ENCODE results near the gene UBR1.

UBR1 gene

GRCh38 chr15:43121863-43122262 lies 16.0 kb upstream of the UBR1 start:
- H3K9me2 ChIP-seq (replicated peaks; ENCODE audit: insufficient read depth, low read length), result no peaks in the 10 kb centered on the region
- no peaks in the 10 kb centered on the region for H3K79me2 ChIP-seq (ENCODE audit: insufficient read depth, low read length)
- no peak overlapping the region for H3K4me2 ChIP-seq (ENCODE audit: low read depth, low read length, poor library complexity, severe bottlenecking)
- H3K27me3 ChIP-seq (ENCODE audit: low read length), result no peaks in the 10 kb centered on the region
- no peak overlapping the region for H3K4me3 ChIP-seq (ENCODE audit: insufficient read depth, low read length, poor library complexity, severe bottlenecking)
- H3K9me3 ChIP-seq (ENCODE audit: insufficient read depth, low read length), result no peaks in the 10 kb centered on the region
- H4K20me1 ChIP-seq (ENCODE audit: low read depth, low read length), result no peaks in the 10 kb centered on the region
- H3F3A ChIP-seq (ENCODE audit: insufficient read depth), result no peaks in the 10 kb centered on the region
- no peak for TF ChIP-seq EZH2phosphoT487 (conservative IDR thresholded peaks at IDR 0.05; ENCODE audit: low read length)
- TF ChIP-seq CTCF (IDR thresholded peaks at IDR 0.05; ENCODE audit: insufficient read depth, low read length, poor library complexity, severe bottlenecking), result no peak
- no peak overlapping the region for H2AFZ ChIP-seq (ENCODE audit: low read depth, low read length, severe bottlenecking)
- no peak overlapping the region for H3K9ac ChIP-seq (ENCODE audit: low read length)
- no peaks in the 10 kb centered on the region for H3K36me3 ChIP-seq (ENCODE audit: low read length)
- no peak overlapping the region for H3K27ac ChIP-seq (ENCODE audit: low read depth, low read length)

GRCh38 chr15:43118829-43119228 lies 13.0 kb upstream of the UBR1 start:
- Histone ChIP-seq H3K4me2 (ENCODE audit: low read depth, low read length, poor library complexity, severe bottlenecking) (no peak overlapping the region), H3K27ac (ENCODE audit: low read depth, low read length) (no peak overlapping the region), H4K20me1 (ENCODE audit: low read depth, low read length) (no peaks in the 10 kb centered on the region), H3F3A (ENCODE audit: insufficient read depth) (no peaks in the 10 kb centered on the region), H3K9ac (ENCODE audit: low read length) (no peak overlapping the region), H2AFZ (ENCODE audit: low read depth, low read length, severe bottlenecking) (no peak overlapping the region), H3K9me3 (ENCODE audit: insufficient read depth, low read length) (no peaks in the 10 kb centered on the region), H3K27me3 (ENCODE audit: low read length) (no peaks in the 10 kb centered on the region), H3K9me2 (replicated peaks; ENCODE audit: insufficient read depth, low read length) (no peaks in the 10 kb centered on the region), H3K79me2 (ENCODE audit: insufficient read depth, low read length) (no peaks in the 10 kb centered on the region), H3K36me3 (ENCODE audit: low read length) (no peaks in the 10 kb centered on the region), H3K4me3 (ENCODE audit: insufficient read depth, low read length, poor library complexity, severe bottlenecking) (no peak overlapping the region)
- TF ChIP-seq CTCF (IDR thresholded peaks at IDR 0.05; ENCODE audit: insufficient read depth, low read length, poor library complexity, severe bottlenecking) (no peak), EZH2phosphoT487 (conservative IDR thresholded peaks at IDR 0.05; ENCODE audit: low read length) (no peak)

- TF ChIP-seq CTCF (IDR thresholded peaks at IDR 0.05; ENCODE audit: insufficient read depth, low read length, poor library complexity, severe bottlenecking) (no peak), EZH2phosphoT487 (conservative IDR thresholded peaks at IDR 0.05; ENCODE audit: low read length) (no peak)
- H3F3A ChIP-seq (ENCODE audit: insufficient read depth), result no peaks in the 10 kb centered on the region
- H3K9ac ChIP-seq (ENCODE audit: low read length), result no peak overlapping the region
- no peak overlapping the region for H3K27ac ChIP-seq (ENCODE audit: low read depth, low read length)
- no peaks in the 10 kb centered on the region for H4K20me1 ChIP-seq (ENCODE audit: low read depth, low read length)
- H3K9me2 ChIP-seq (replicated peaks; ENCODE audit: insufficient read depth, low read length), result no peaks in the 10 kb centered on the region
- no peaks in the 10 kb centered on the region for H3K79me2 ChIP-seq (ENCODE audit: insufficient read depth, low read length)
- H3K4me3 ChIP-seq (ENCODE audit: insufficient read depth, low read length, poor library complexity, severe bottlenecking), result no peak overlapping the region
- H3K27me3 ChIP-seq (ENCODE audit: low read length), result no peaks in the 10 kb centered on the region
- no peaks in the 10 kb centered on the region for H3K9me3 ChIP-seq (ENCODE audit: insufficient read depth, low read length)
- no peaks in the 10 kb centered on the region for H3K36me3 ChIP-seq (ENCODE audit: low read length)
- no peak overlapping the region for H3K4me2 ChIP-seq (ENCODE audit: low read depth, low read length, poor library complexity, severe bottlenecking)
- H2AFZ ChIP-seq (ENCODE audit: low read depth, low read length, severe bottlenecking), result no peak overlapping the region
These were observed 12.4 kb upstream of the UBR1 start for GRCh38 chr15:43118286-43118685.

Measured in SU-DHL-6 (cell line).